Renal cortex interstitium (tissue), 11 donors: Measurements from ENCODE around the gene SLC25A38. TPM values are rescaled to one million over a fixed set of nuclear protein-coding genes. Genes with fewer than 3 reads are reported as not detected.
"Not testable (repeated sequence)": the region's sequence is repeated elsewhere in the genome, so short reads cannot be mapped to it uniquely, and the experiment has no call there.

ENCODE experiments used
- DNase-seq, 11 donors: peaks; one replicate each; pipeline ENCODE4 v3.0.0-alpha.2; 2013; ENCODE audit warnings: low read depth in 9 of 11, low spot score in 4 of 11; ENCODE audit errors: extremely low read depth in 1 of 11
- polyA plus RNA-seq, 3 donors: library from polyadenylated mRNA; unstranded; fragments of 120-200 nt; gene quantifications; one replicate each; pipeline ENCODE4 v1.2.1, GENCODE V29; 2013; ENCODE audit not compliant: insufficient read length in 3 of 3

Gene SLC25A38
- polyA plus RNA-seq, 3 donors: 33.4 to 34.8 (median 33.8) TPM

GRCh38 chr3:39390181-39390580 is 7.0 kb downstream of the SLC25A38 start:
- DNase-seq: no peak

DNA sequence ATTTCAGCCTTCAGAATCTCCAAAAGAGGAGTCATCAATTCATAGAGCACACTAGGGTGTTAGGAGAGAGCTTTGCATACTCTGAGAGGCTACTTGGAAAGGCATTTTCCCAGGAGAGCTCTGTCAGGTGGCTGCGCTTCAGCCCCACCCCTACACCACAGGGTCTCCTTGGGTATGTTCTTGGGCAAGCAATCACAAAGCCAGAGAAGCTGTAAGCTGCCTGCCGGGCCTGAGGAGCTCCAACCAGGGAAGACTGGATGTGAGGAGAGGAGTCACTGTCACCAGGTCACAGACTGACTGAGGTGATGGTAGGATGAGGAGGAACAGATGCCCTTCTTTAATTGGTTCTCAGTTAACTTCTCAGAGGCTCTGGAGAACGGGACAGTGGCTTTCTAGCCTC is 13.5 kb downstream of the SLC25A38 start:
- no peak for DNase-seq

GRCh38 chr3:39398700-39399099 is 15.5 kb downstream of the SLC25A38 start:
- no peak for DNase-seq

DNA sequence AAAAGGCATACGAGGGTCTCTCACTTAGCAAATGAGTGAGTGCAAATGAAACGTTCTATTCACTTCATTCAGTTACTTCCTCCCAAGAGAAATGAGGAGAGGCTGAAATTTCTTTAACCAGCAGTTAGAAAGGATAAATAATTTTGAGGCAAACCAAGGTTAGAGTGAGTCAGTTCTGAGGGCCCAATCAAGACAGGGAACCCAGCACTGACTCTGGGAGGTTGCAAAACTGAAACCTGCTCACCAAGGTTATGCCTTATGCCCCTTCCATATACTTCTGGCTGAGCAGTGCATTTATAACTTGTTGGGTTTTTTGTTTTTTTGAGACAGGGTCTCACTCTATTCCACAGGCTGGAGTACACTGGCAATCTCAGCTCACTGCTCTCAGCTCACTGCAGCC is 18.8 kb downstream of the SLC25A38 start:
- DNase-seq: no peak

GRCh38 chr3:39404943-39405686 is 21.9 kb downstream of the SLC25A38 start:
- no peak for DNase-seq

DNA sequence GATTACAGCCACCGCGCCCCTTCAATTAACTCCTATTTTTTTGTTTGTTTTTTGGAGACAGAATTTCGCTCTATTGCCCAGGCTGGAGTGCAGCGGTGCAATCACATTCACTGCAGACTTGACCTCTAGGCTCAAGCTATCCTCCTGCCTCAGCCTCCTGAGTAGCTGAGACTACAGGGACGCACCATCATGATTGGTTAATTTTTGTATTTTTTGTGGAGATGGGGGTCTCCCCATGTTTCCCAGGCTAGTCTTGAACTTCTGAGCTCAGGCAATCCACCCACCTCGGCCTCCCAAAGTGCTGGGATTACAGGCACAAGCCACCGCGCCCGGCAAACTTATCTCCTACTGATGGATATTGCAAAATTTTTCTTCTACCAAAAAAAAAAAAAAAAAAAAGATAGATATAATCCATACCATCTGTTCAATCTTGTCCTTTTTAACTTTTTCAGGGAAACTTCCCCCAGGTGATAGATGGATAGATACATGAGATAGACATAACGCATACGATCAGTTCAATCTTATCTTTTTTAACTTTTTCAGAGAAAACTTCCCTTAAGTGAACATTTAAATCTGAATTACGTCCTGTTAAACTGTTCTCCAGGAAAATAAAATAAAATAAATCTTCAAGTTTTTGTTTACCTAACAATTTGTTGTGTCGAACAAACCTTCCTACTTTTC is 22.7 kb downstream of the SLC25A38 start:
- no peak for DNase-seq

DNA sequence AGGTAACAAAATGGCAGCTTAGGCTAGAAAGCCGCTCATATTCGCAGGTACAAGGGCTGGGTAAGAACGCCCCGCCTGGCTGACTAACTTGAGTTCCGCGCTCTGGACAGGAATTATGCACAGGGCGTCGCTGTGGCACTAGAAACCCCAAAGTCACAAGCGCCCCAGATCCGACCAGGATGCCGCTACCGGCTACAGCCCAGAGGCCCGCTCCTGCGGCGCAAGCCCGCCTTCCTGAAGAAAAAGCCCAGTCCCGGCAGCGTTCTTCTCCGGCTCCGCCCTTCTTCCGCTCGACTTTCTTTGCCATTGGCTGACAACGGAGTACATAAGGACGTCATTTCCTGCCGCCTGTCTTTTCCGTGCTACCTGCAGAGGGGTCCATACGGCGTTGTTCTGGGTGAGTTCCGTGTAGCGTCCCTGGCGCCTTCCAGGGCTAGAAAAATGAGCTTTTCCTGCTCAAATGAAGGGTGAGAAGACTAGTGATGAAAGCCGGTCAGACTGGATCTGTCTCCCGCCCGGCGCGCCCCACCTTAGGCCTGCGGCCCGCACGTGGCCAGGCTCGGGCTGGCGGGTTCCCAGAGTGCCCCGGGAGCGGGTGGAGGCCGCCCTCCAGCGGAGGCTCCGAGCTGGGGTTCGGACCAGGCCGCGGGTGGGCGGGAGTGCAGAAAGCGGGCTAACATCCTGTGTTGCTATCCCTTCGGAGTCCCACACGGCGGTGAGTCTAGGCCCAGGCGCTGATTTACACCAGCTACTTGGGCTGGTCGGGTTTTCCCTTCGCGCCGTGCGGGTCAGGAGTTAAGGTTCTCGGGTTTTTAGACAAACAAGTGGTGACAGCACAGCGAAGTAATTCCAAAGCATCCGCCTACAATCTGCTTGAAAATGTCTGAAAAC is 23.4 kb downstream of the SLC25A38 start, which contains the start of gene RPSA:
Gene RPSA, plus strand, starts transcription at position 353 of the 891 bp plus-strand sequence. CDS start 934 bp downstream, outside the sequence.
- DNase-seq: peak; percentile 91 to 97 (median 95)

GRCh38 chr3:39407259-39407629 is 24.1 kb downstream of the SLC25A38 start:
- DNase-seq: peak in 1 of 11 donors; percentile 19

DNA sequence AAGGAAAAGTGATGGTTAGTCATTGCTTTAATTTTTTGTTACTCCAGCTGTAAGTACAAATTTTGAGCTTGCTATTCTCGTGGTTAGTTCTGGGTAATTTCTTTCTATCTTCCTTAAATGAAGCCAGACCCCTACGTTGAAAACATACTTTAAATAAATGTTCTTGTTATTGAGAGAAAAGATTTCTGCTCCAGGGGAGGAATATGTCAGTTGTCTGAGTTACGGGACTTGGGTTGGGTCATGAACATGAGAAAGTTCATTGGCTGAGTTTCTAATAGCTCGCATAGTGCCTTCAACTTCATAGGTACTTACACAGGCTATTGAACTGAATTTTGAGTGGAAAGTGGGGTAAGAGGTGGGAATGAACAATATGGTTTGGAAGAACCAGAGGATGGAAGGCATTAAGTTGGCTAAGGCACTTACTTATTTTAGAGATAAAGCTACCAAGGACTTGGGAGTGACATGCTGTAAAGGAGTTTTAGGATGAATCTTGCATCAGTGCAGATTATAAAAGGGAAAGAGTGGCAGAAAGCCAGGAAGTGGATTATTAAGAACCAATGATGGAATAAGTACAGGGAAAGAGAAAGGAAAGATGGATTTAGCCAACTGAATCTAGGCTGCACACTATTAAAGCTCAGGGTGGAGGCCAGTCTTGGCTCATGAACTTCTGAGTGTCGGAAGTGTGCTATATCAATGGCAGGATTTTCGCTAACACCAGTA is 24.8 kb downstream of the SLC25A38 start:
- DNase-seq: no peak

DNA sequence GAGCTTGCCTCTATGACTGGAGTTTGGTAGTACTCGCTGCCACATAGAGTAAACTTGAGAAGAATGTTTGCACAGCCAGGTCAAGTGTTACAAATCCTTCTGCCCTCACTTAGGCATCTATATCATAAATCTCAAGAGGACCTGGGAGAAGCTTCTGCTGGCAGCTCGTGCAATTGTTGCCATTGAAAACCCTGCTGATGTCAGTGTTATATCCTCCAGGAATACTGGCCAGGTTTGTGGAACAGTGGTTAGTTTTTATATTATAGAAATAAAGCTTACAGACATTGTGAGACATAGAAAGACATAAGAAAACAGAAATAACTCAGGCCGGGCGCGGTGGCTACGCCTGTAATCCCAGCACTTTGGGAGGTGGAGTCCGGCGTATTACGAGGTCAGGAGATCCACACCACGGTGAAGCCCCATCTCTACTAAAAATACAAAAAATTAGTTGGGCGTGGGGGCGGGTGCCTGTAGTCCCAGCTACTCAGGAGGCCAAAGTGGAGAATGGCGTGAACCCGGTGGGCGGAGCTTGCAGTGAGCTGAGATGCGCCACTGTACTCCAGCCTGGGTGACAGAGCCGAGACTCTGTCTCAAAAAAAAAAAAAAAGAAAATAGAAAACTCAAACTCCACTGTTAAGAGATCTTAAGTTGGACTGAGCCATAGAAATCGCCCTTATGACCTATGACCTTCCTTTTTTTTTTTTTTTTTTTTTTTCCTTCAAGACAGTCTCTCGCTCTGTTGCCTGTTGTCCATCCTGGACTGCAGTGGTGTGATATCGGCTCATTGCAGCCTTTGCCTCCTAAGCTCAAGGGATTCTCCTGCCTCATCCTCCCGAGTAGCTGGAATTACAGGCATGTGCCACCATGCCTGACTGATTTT is 25.6 kb downstream of the SLC25A38 start:
- DNase-seq: no peak

GRCh38 chr3:39409514-39410136 is 26.5 kb downstream of the SLC25A38 start:
- no peak for DNase-seq

- no peak for DNase-seq
Observed at GRCh38 chr3:39410893-39411292, 27.7 kb downstream of the SLC25A38 start.

DNA sequence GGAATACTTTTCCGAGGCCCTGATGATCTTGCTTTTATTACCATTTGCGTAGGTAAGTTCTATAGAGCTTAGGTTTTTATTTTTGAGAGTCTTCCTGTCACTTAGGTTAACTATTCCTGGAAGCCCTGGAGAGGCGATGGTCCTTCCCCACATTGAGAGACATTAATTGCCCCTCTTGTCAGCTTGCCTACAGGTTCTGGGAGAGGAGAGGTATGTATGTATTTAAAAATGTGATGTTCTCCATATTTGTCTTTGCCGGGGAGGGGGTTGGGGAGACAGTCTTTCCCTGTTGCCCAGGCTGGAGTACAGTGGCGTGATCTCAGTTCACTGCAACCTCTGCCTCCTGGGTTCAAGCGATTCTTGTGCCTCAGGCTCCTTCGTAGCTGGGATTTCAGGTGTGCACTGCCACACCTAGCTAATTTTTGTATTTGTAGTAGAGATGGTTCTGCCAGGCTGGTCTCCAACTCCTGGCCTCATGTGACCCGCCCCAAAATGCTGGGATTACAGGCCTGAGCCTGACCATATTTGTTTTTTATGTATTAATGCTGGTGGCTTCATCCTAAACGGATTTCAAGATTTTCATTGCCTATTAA is 29.6 kb downstream of the SLC25A38 start:
- DNase-seq: no peak

DNA sequence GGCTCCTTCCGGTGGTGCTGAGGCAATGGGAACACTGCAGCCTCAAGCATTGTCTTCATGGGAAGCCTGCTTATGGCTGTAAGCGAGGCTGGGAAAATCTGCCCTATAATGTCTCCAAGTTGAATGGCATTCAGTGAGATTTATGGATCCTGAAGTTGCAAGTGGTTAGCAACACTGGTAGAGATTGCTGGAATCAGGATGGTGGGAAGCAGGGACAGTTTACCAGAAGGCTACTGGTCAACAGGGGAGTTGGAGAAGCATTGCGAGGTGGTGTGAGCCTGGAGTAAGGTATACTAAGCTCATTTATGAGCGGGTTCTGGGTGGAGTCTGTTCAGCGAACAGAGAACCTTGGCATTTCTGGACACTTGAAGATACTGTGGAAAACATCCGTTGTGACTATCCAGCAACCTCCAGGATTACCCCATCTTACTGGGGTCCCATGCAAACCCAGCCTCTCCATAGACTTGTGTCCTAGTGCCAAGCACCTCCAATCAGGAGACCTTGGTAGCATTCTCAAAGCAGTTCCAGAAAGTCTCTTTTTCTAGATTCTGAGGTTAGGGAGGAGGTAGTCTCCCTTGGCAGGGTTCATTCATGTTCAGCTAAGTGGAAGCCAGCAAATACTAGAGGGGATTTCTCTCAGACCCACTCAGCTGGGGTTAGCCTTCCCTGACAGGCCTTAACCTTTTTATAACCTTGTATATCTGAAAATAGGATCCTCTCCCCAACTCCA is 30.7 kb downstream of the SLC25A38 start:
- DNase-seq: no peak

DNA sequence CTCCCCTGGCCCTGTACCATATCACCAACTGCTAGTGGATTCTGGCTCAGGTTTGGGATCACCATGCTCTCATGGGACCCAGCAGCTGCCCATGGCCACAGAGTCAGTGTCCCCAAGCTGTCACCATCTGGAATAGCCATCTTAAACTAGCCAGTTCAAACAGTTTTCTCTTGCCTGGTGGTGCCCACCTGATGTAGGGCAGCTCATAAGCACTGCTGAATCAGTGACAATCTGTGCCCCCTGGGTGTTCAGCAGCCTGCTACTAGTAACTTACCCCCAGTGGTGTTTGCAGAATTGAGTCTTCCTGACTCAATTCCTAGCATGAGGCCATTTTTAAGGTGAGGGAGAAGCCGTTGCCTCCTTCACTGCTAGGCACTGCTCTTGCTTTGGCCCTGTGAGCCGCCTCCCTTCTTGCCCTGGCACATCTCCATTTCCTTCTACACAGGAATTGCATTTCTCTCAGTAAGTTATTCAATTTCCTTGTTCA is 31.3 kb downstream of the SLC25A38 start:
- DNase-seq: no peak

- DNase-seq: not testable (repeated sequence)
Observed at GRCh38 chr3:39415302-39415701, 32.1 kb downstream of the SLC25A38 start.
